H1 (cell line): ENCODE results near the gene TP53TG3D. TPM values are rescaled to one million over a fixed set of nuclear protein-coding genes. Genes with fewer than 3 reads are reported as not detected.
"Not testable (repeated sequence)": the region's sequence is repeated elsewhere in the genome, so short reads cannot be mapped to it uniquely, and the experiment has no call there.

Experiments
- CTCF ChIA-PET: fragments of 300-600 bp; sonication (Branson Sonifier 250); formaldehyde crosslinking; loops from one replicate; lab custom pipeline; 2021; ENCODE audit not compliant: partially characterized antibody; lab: Charles Lee
- POLR2A ChIA-PET: fragments of 300-600 bp; sonication (Branson Sonifier 250); formaldehyde crosslinking; loops from one replicate; lab custom pipeline; 2021; ENCODE audit warnings: inconsistent platforms; ENCODE audit not compliant: partially characterized antibody; lab: Charles Lee
- DNase-seq, 2 experiments: peaks; one replicate each; pipeline versions ENCODE4 v3.0.0 to v3.0.0-alpha.2; 2010 to 2022; ENCODE audit warnings: low spot score in 2 of 2, low read depth in 1 of 2, mixed read lengths in 1 of 2
- FAIRE-seq: peaks from 2 replicates; lab custom pipeline; 2011; peaks lifted over from hg19 to GRCh38; lab: Jason Lieb, UNC
- H2AFZ ChIP-seq: 2 replicates; pipeline ENCODE4 v1.8.1; 2012; ENCODE audit warnings: low read length, inconsistent platforms
- H2AK5ac ChIP-seq: 2 replicates; pipeline ENCODE4 v1.6.1; 2013; ENCODE audit warnings: low read depth, low read length
- H2BK120ac ChIP-seq: replicated peaks from 2 replicates; pipeline ENCODE3; 2013; ENCODE audit warnings: low read depth, low read length, inconsistent platforms
- H2BK12ac ChIP-seq: 2 replicates; pipeline ENCODE4 v1.6.1; 2013; ENCODE audit warnings: low read depth, low read length
- H2BK15ac ChIP-seq: 2 replicates; pipeline ENCODE4 v1.6.1; 2013; ENCODE audit warnings: low read length
- H2BK20ac ChIP-seq: 2 replicates; pipeline ENCODE4 v1.6.1; 2013; ENCODE audit warnings: low read length
- H2BK5ac ChIP-seq: 2 replicates; pipeline ENCODE4 v1.6.1; 2013; ENCODE audit warnings: low read depth, low read length
- H3K14ac ChIP-seq: 2 replicates; pipeline ENCODE4 v1.6.1; 2013; ENCODE audit warnings: inconsistent platforms; ENCODE audit not compliant: insufficient read length
- H3K18ac ChIP-seq: 2 replicates; pipeline ENCODE4 v1.6.1; 2013; ENCODE audit warnings: low read length; ENCODE audit errors: extremely low read depth
- H3K23ac ChIP-seq: 2 replicates; pipeline ENCODE4 v1.6.1; 2013; ENCODE audit warnings: inconsistent platforms; ENCODE audit not compliant: insufficient read length
- H3K23me2 ChIP-seq: 2 replicates; pipeline ENCODE4 v1.6.1; 2013; ENCODE audit warnings: low read depth, low read length
- H3K27ac ChIP-seq: 2 replicates; pipeline ENCODE4 v1.6.1; 2011; ENCODE audit warnings: low read depth, low read length, inconsistent platforms
- H3K27me3 ChIP-seq, 4 experiments: replicated peaks in 1 of 4; 1 replicate in 1 of 4; 2 replicates in 3 of 4; pipeline versions ENCODE4 v1.6.1 to v1.8.1; 2011 to 2013; ENCODE audit warnings: low read length in 3 of 4, mild to moderate bottlenecking in 3 of 4, inconsistent platforms in 2 of 4, mixed read lengths in 2 of 4, moderate library complexity in 1 of 4; ENCODE audit not compliant: control insufficient read depth in 3 of 4, insufficient read depth in 3 of 4; ENCODE audit errors: extremely low read depth in 1 of 4
- H3K36me3 ChIP-seq, 4 experiments: 2 replicates each; pipeline versions ENCODE4 v1.6.1 to v1.8.1; 2011 to 2013; ENCODE audit warnings: mild to moderate bottlenecking in 4 of 4, low read length in 3 of 4, moderate library complexity in 2 of 4, control low read depth in 1 of 4, inconsistent platforms in 1 of 4; ENCODE audit not compliant: insufficient read depth in 4 of 4, control insufficient read depth in 2 of 4
- H3K4ac ChIP-seq: replicated peaks from 2 replicates; pipeline ENCODE3; 2013; ENCODE audit warnings: low read length, low read depth, mixed read lengths, inconsistent platforms; ENCODE audit not compliant: insufficient read length
- H3K4me1 ChIP-seq, 4 experiments: replicated peaks in 1 of 4; 1 replicate in 1 of 4; 2 replicates in 3 of 4; pipeline versions ENCODE4 v1.6.1 to v1.8.1; 2011 to 2013; ENCODE audit warnings: low read length in 3 of 4, inconsistent platforms in 2 of 4, mixed read lengths in 1 of 4; ENCODE audit not compliant: insufficient read depth in 4 of 4, control insufficient read depth in 3 of 4
- H3K4me2 ChIP-seq, 2 experiments: 2 replicates each; pipeline versions ENCODE4 v1.6.1 to v1.8.1; 2011 to 2013; ENCODE audit warnings: low read depth in 2 of 2, low read length in 2 of 2, control low read depth in 1 of 2, inconsistent platforms in 1 of 2, mild to moderate bottlenecking in 1 of 2; ENCODE audit not compliant: insufficient read depth in 1 of 2
- H3K4me3 ChIP-seq, 4 experiments: fragments of 200-600, 300-600 bp in 1 of 4; sonication (generic), shearing (Covaris generic), sonication (Bioruptor Twin) in 1 of 4; 2 replicates each; pipeline versions ENCODE4 v1.5.1 to v1.8.1; 2011 to 2016; ENCODE audit warnings: low read length in 4 of 4, low read depth in 3 of 4, control low read depth in 2 of 4, inconsistent platforms in 2 of 4, mild to moderate bottlenecking in 2 of 4, mixed read lengths in 1 of 4, moderate library complexity in 1 of 4; ENCODE audit not compliant: insufficient read depth in 2 of 4; ENCODE audit errors: extremely low read depth in 1 of 4
- H3K56ac ChIP-seq: replicated peaks from 2 replicates; pipeline ENCODE3; 2013; ENCODE audit warnings: low read depth, mild to moderate bottlenecking, mixed read lengths, low read length, inconsistent platforms; ENCODE audit not compliant: insufficient read length
- H3K79me1 ChIP-seq: 2 replicates; pipeline ENCODE4 v1.6.1; 2013; ENCODE audit warnings: low read depth, low read length, control low read depth
- H3K79me2 ChIP-seq, 2 experiments: 2 replicates each; pipeline versions ENCODE4 v1.6.1 to v1.8.1; 2012 to 2013; ENCODE audit warnings: low read length in 2 of 2, mild to moderate bottlenecking in 2 of 2, inconsistent platforms in 1 of 2; ENCODE audit not compliant: insufficient read depth in 2 of 2, control insufficient read depth in 1 of 2
- H3K9ac ChIP-seq, 4 experiments: replicated peaks in 1 of 4; 1 replicate in 1 of 4; 2 replicates in 3 of 4; pipeline versions ENCODE4 v1.6.1 to v1.8.1; 2011 to 2013; ENCODE audit warnings: low read depth in 3 of 4, low read length in 3 of 4, control low read depth in 2 of 4, mild to moderate bottlenecking in 2 of 4, moderate library complexity in 2 of 4, inconsistent platforms in 1 of 4; ENCODE audit errors: extremely low read depth in 1 of 4
- H3K9me3 ChIP-seq, 2 experiments: 2 replicates each; pipeline versions ENCODE4 v1.6.1 to v1.8.1; 2012 to 2013; ENCODE audit warnings: mild to moderate bottlenecking in 2 of 2, moderate library complexity in 2 of 2, control low read depth in 1 of 2, inconsistent platforms in 1 of 2, low read depth in 1 of 2, low read length in 1 of 2, mixed read lengths in 1 of 2; ENCODE audit not compliant: insufficient read depth in 2 of 2
- H4K20me1 ChIP-seq, 2 experiments: replicated peaks in 1 of 2; 2 replicates each; pipeline versions ENCODE3 to v1.8.1; 2011 to 2013; ENCODE audit warnings: inconsistent platforms in 2 of 2, low read length in 2 of 2, mild to moderate bottlenecking in 1 of 2; ENCODE audit not compliant: insufficient read depth in 2 of 2, control insufficient read depth in 1 of 2
- H4K5ac ChIP-seq: 2 replicates; pipeline ENCODE4 v1.6.1; 2013; ENCODE audit warnings: low read length, low read depth, mixed read lengths, inconsistent platforms; ENCODE audit not compliant: insufficient read length
- H4K8ac ChIP-seq: 2 replicates; pipeline ENCODE4 v1.8.0; 2013; ENCODE audit warnings: mild to moderate bottlenecking, moderate library complexity, low read length, inconsistent platforms; ENCODE audit not compliant: insufficient read depth; ENCODE audit errors: extremely low read depth
- H4K91ac ChIP-seq: replicated peaks from 2 replicates; pipeline ENCODE3; 2013; ENCODE audit warnings: low read length, mixed read lengths, inconsistent platforms; ENCODE audit not compliant: insufficient read length
- WGBS, 2 experiments: shearing (Covaris generic) in 1 of 2; methylation state at CpG; one replicate each; pipeline versions ENCODE4 v1.1.6 to v1.1.7; 2013 to 2015; ENCODE audit warnings: low lambda C conversion rate in 2 of 2, mixed read lengths in 2 of 2, inconsistent platforms in 1 of 2, low coverage in 1 of 2, missing lambda C conversion rate in 1 of 2; ENCODE audit not compliant: insufficient replicate concordance in 2 of 2, insufficient coverage in 1 of 2, insufficient read length in 1 of 2; ENCODE audit errors: extremely low coverage in 1 of 2, missing lambda C conversion rate in 1 of 2; 5-methylcytosine and 5-hydroxymethylcytosine counted together
- polyA plus RNA-seq, 7 experiments: library from polyadenylated mRNA; depleted of rRNA in 3 of 7; stranded (reverse) in 5 of 7; unstranded in 2 of 7; fragments of >200 nt in 5 of 7; fragments of 200-250 nt in 2 of 7; gene quantifications; 1 replicate in 5 of 7; 2 replicates in 1 of 7; 4 replicates in 1 of 7; pipeline versions ENCODE4 v1.2.1 to v1.2.3, GENCODE V29; 2011 to 2013; ENCODE audit warnings: missing spikeins in 2 of 7, mixed read lengths in 2 of 7
- total RNA-seq: library from RNA; stranded (reverse); fragmentation: NEBNext Ultra II Directional; extraction: Animal tissue kit (Norgen Biotek cat#: 25700); gene quantifications from 2 replicates; pipeline ENCODE4 v1.2.1, GENCODE V29; 2021

The TP53TG3D gene
- total and polyA plus RNA-seq, 2 of the 8 experiments (the other 6 are each of a cell fraction or from before 2014, with no cell fraction given), result not detected

DNA sequence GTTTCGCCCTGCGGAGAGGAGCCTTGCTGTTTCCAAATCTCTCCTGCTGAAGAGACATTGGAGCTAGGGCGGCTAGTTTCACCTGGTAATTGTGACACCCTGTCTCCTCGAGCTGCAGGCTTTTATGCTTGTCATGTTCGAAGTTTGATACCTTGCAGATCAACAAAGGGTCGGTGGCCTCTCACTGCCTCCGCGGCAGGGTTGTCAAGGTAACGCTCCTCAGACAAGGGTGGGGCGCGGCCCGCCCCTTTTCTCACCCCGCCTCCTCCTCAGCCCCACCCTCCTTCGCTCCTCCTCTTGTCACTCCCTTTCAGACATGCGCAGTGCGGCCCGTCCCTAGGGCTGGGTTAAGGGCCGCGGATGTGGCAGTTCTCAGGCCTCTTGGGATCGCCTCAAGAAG is 421 bp downstream of the TP53TG3D start:
- H3K14ac ChIP-seq, H2BK5ac ChIP-seq, H2AK5ac ChIP-seq, H3K4ac ChIP-seq, H2BK12ac ChIP-seq, DNase-seq, FAIRE-seq, H3K4me2 ChIP-seq, H3K18ac ChIP-seq, H3K9ac ChIP-seq, H3K79me2 ChIP-seq, H2AFZ ChIP-seq, H2BK120ac ChIP-seq, H3K79me1 ChIP-seq, H3K36me3 ChIP-seq, H3K23me2 ChIP-seq, H3K4me3 ChIP-seq, CTCF ChIA-PET, H3K23ac ChIP-seq, H3K56ac ChIP-seq, H4K5ac ChIP-seq, H2BK20ac ChIP-seq, H4K8ac ChIP-seq, H4K91ac ChIP-seq, H2BK15ac ChIP-seq, H3K27me3 ChIP-seq, H4K20me1 ChIP-seq, POLR2A ChIA-PET, H3K9me3 ChIP-seq, H3K27ac ChIP-seq, H3K4me1 ChIP-seq: not testable (repeated sequence)
- WGBS, 2 experiments, result no CpG with 5 or more reads among the region's 20 CpGs

DNA sequence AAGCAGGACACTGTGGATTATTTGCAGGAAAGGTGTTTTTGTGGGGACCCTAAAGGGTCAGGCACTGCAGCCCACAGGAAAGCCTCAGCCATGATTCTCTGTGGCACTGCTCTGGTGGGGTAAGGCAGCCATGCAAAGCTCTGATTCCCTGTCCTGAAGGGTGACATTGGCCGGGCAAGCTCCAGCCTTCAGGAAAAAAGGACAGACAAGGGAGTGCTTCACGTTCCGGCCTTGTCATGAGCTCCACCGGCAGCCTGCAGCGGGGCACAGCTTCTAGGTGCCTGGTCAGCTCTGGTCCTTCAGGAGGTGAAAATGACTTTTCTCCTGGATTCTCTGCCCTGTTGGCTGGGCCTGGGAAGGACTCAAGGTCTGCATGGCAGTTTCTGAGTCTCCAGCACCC is 8.4 kb downstream of the TP53TG3D start:
- CTCF ChIA-PET, H3K79me2 ChIP-seq, H3K9ac ChIP-seq, H3K14ac ChIP-seq, H2BK20ac ChIP-seq, H3K79me1 ChIP-seq, H3K56ac ChIP-seq, H4K20me1 ChIP-seq, DNase-seq, H4K91ac ChIP-seq, H3K4me2 ChIP-seq, H2BK12ac ChIP-seq, H2AK5ac ChIP-seq, H3K4ac ChIP-seq, H3K4me3 ChIP-seq, H3K23me2 ChIP-seq, H4K5ac ChIP-seq, H3K36me3 ChIP-seq, H3K27me3 ChIP-seq, POLR2A ChIA-PET, H3K23ac ChIP-seq, H2AFZ ChIP-seq, H3K18ac ChIP-seq, FAIRE-seq, H4K8ac ChIP-seq, H3K4me1 ChIP-seq, H3K27ac ChIP-seq, H2BK120ac ChIP-seq, H2BK5ac ChIP-seq, H2BK15ac ChIP-seq: not testable (repeated sequence)
- peaks cover 0 to 11% of the 10 kb centered on the region in 2 experiments; a peak in 1 of 4 replicates for H3K9me3 ChIP-seq
- WGBS, 2 experiments, result 84% methylated on average over 5 of the region's 5 CpGs; no CpG with 5 or more reads in 1 of the 2 experiments
